ENCODE measurements around the gene SRGAP1. TPM values are rescaled to one million over a fixed set of nuclear protein-coding genes. Genes with fewer than 3 reads are reported as not detected.

The SRGAP1 gene
- total and polyA plus RNA-seq, 9 donors: 2.8 to 17.9 (median 8.6) TPM

DNA sequence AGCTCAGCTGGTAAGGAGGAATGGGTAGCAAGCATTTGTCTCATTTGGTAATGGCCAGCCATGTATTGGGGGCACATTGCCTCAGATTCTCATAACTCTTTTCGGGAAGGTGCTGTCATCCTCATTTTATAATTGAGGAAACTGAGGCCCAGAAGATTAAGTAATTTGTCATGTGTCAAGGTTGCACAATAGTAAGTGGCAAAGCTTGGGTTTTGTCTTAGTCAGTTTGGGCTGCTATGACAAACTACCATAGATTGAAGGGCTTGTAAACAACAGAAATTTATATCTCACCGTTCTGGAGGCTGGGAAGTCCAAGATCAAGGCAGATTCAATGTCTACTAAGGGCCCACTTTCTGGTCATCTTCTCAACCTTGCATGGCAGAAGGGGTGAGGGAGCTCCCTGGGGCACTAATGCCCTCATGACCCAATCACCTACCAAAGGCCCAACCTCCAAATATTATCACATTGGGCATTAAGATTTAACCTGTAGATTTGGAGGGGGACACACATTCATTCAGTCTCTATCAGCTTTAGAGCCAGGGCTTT is 99.6 kb downstream of the SRGAP1 start:
- intact Hi-C loops (cut with DNase I): no loop called here
- 65 to 95% (median 94%) methylated on average over 2 of the region's 2 CpGs for WGBS, 3 donors
- peaks cover 5% of the 10 kb centered on the region for H3K4me1 ChIP-seq (ENCODE audit: insufficient read depth)
- no peaks in the 10 kb centered on the region for H3K27me3 ChIP-seq
- no peak overlapping the region for H3K27ac ChIP-seq
- H3K9me3 ChIP-seq: no peaks in the 10 kb centered on the region
- DNase-seq: no peak
- TF ChIP-seq POLR2A (IDR thresholded peaks at IDR 0.05) (no peak), EP300 (IDR thresholded peaks at IDR 0.05) (no peak)
- TF ChIP-seq, protein P1, sequence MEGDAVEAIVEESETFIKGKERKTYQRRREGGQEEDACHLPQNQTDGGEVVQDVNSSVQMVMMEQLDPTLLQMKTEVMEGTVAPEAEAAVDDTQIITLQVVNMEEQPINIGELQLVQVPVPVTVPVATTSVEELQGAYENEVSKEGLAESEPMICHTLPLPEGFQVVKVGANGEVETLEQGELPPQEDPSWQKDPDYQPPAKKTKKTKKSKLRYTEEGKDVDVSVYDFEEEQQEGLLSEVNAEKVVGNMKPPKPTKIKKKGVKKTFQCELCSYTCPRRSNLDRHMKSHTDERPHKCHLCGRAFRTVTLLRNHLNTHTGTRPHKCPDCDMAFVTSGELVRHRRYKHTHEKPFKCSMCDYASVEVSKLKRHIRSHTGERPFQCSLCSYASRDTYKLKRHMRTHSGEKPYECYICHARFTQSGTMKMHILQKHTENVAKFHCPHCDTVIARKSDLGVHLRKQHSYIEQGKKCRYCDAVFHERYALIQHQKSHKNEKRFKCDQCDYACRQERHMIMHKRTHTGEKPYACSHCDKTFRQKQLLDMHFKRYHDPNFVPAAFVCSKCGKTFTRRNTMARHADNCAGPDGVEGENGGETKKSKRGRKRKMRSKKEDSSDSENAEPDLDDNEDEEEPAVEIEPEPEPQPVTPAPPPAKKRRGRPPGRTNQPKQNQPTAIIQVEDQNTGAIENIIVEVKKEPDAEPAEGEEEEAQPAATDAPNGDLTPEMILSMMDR (IDR thresholded peaks at IDR 0.05): no peak
- no peak overlapping the region for H3K4me3 ChIP-seq
- H3K36me3 ChIP-seq: no peaks in the 10 kb centered on the region

DNA sequence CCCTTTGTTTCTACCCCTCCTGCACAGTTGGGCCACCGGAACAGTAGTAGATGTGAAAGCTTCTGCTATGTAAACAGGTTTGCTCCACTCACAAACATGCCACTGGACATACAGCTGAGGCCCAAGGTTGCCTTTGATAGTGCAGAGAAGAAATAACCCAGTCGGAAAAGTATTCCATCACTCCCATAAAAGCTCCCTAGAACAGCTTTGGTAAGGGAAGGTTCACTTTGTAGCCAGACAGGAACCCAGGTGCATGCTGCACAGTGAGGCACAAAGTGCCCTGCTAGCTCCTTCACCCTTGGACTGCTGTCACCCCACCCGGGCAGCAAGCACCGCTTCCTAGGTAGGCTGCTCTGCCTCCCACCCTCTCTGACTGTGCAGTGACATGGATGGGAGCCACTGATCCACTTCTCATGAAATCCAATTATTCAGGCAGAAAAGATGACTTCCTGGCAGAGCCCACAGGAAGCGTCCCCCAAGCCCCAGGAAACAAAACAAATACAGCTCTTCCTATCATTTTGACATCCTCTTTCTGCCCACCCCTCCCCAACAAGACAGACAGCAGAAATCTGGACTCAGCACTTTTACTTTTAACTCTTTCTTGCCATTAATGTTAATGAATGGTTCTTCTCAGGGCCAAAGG is 100.2 kb downstream of the SRGAP1 start:
- intact Hi-C loops (cut with DNase I): no loop called here
- DNase-seq: no peak
- no peaks in the 10 kb centered on the region for H3K36me3 ChIP-seq
- peaks cover 5% of the 10 kb centered on the region for H3K4me1 ChIP-seq (ENCODE audit: insufficient read depth)
- H3K9me3 ChIP-seq: no peaks in the 10 kb centered on the region
- 78 to 84% (median 83%) methylated on average over 5 of the region's 5 CpGs for WGBS, 3 donors
- no peak overlapping the region for H3K4me3 ChIP-seq
- no peak for TF ChIP-seq POLR2A (IDR thresholded peaks at IDR 0.05)
- TF ChIP-seq, protein P1 (IDR thresholded peaks at IDR 0.05): no peak
- no peak for TF ChIP-seq EP300 (IDR thresholded peaks at IDR 0.05)
- no peaks in the 10 kb centered on the region for H3K27me3 ChIP-seq
- H3K27ac ChIP-seq: no peak overlapping the region

DNA sequence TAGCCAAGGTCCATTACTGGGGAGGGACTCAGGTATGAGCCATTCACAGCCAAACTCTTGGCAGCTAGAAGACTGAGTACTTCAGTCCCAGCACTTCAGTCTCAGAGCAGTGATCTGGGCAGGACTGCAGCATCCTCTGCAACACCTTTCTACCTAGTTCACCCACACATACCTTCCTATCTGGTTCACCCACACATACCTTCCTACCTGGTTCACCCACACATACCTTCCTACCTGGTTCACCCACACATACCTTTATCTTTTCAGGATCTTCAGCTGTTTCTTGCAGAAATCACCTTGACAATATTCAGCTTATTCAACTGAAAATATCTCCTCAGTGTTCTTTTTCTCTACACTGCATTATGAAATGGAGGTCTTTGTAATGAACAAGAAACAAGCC is 101.3 kb downstream of the SRGAP1 start:
- intact Hi-C loops (cut with DNase I): no loop called here
- TF ChIP-seq POLR2A (IDR thresholded peaks at IDR 0.05): no peak
- no peak for TF ChIP-seq EP300 (IDR thresholded peaks at IDR 0.05)
- TF ChIP-seq, protein P1 (IDR thresholded peaks at IDR 0.05): no peak
- H3K4me1 ChIP-seq (ENCODE audit: insufficient read depth): peaks cover 3% of the 10 kb centered on the region

DNA sequence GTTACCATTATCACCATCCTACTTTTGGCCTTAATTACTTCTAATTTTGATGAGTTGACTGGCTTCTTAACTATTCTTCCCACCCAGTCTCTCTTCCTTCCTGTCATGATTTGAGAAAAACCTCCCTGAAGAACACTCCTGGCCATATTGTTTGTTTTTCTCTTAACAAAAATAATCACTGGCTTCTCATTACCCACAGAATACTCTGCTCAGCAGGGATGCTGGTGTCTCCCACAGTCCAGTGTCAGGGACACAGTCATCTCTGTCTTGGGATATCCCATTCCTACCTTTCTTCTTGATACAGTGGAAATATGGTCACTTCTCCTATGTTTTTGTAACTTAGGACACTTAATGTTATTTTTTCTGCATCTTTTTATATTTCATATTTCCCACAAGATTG is 103.7 kb downstream of the SRGAP1 start:
- Histone ChIP-seq H3K4me1 (ENCODE audit: insufficient read depth) (peaks cover 3% of the 10 kb centered on the region), H3K27ac (no peak overlapping the region), H3K9me3 (no peaks in the 10 kb centered on the region), H3K36me3 (no peaks in the 10 kb centered on the region), H3K4me3 (no peak overlapping the region), H3K27me3 (no peaks in the 10 kb centered on the region)
- no peak for DNase-seq
- intact Hi-C loops (cut with DNase I): no loop called here
- TF ChIP-seq POLR2A (IDR thresholded peaks at IDR 0.05): no peak
- TF ChIP-seq EP300 (IDR thresholded peaks at IDR 0.05): no peak
- TF ChIP-seq, protein P1 (IDR thresholded peaks at IDR 0.05): no peak

More for the DNA sequence above, 101.3 kb downstream of the SRGAP1 start:
- no peak for DNase-seq
- no peaks in the 10 kb centered on the region for H3K27me3 ChIP-seq
- no peak overlapping the region for H3K4me3 ChIP-seq
- no peaks in the 10 kb centered on the region for H3K36me3 ChIP-seq
- no peak overlapping the region for H3K27ac ChIP-seq
- H3K9me3 ChIP-seq: no peaks in the 10 kb centered on the region
